K562 (cell line): Measurements from ENCODE around the gene HMCES. TPM values are rescaled to one million over a fixed set of nuclear protein-coding genes. Genes with fewer than 3 reads are reported as not detected.

Experiments used
- EGR1 ChIP-seq: fragments of 450-650 bp; conservative IDR thresholded peaks from 2 replicates; pipeline ENCODE4 v1.6.1; 2017; ENCODE audit warnings: mild to moderate bottlenecking
- GATAD2B ChIP-seq: fragments of 450-650 bp; IDR thresholded peaks from 2 replicates; pipeline ENCODE4 v1.6.1; 2017; ENCODE audit warnings: mild to moderate bottlenecking, borderline replicate concordance
- LCOR ChIP-seq: sonication (generic); formaldehyde crosslinking; IDR thresholded peaks from 2 replicates; pipeline ENCODE4 v1.8.0; 2022; ENCODE audit warnings: mild to moderate bottlenecking, missing genetic modification reagents
- MAZ ChIP-seq, 2 experiments: fragments of 450-650 bp in 1 of 2; sonication (generic) in 1 of 2; formaldehyde crosslinking; IDR thresholded peaks in 1 of 2; conservative IDR thresholded peaks in 1 of 2; 2 replicates each; pipeline versions ENCODE4 v1.4.0 to v1.5.0; 2020; ENCODE audit warnings: mild to moderate bottlenecking in 1 of 2, missing genetic modification reagents in 1 of 2
- PHF8 ChIP-seq: fragments of 200-600 bp; sonication (generic); IDR thresholded peaks from 2 replicates; pipeline ENCODE4 v1.6.1; 2012; ENCODE audit warnings: mixed run types, mild to moderate bottlenecking, inconsistent platforms, low read length, moderate library complexity, borderline replicate concordance
- RAD21 ChIP-seq, 2 experiments: fragments of 250-450 bp in 1 of 2; fragments of 450-650 bp in 1 of 2; sonication (Bioruptor Pico) in 1 of 2; formaldehyde crosslinking in 1 of 2; IDR thresholded peaks in 1 of 2; conservative IDR thresholded peaks in 1 of 2; 2 replicates each; pipeline versions ENCODE4 v1.4.0 to v1.8.0; 2020 to 2022; ENCODE audit warnings: mild to moderate bottlenecking in 2 of 2, moderate library complexity in 1 of 2
- ZBTB7A ChIP-seq: IDR thresholded peaks from 2 replicates; pipeline ENCODE4 v1.6.1; 2011; ENCODE audit warnings: low read depth, mild to moderate bottlenecking, low read length, moderate library complexity, borderline replicate concordance; ENCODE audit not compliant: control insufficient read depth
- polyA plus RNA-seq, 8 experiments: library from polyadenylated mRNA; depleted of rRNA in 4 of 8; stranded (reverse) in 5 of 8; unstranded in 3 of 8; fragments of >200 nt; fragmentation: Nextera tagmentation in 2 of 8; fragmentation: Illumina TruSeq in 1 of 8; extraction: Ambion mirVana in 2 of 8; extraction: Trizol in 1 of 8; gene quantifications; 2 replicates each; pipeline versions ENCODE4 v1.2.1 to v1.2.3, GENCODE V29; 2011 to 2014; ENCODE audit warnings: inconsistent platforms in 1 of 8, missing spikeins in 1 of 8
- total RNA-seq, 7 experiments: library from RNA; depleted of rRNA in 6 of 7; stranded (reverse); fragments of >200 nt in 6 of 7; fragmentation: Illumina TruSeq in 2 of 7; extraction: Trizol in 2 of 7; gene quantifications; 2 replicates each; pipeline versions ENCODE4 v1.2.1 to v1.2.3, GENCODE V29; 2011 to 2021; ENCODE audit warnings: low replicate concordance in 1 of 7
- TF ChIP-seq, protein P1 (sequence below): sonication (generic); formaldehyde crosslinking; IDR thresholded peaks from 2 replicates; pipeline ENCODE4 v1.8.1; 2023; ENCODE audit warnings: mild to moderate bottlenecking, missing genetic modification reagents
- TF ChIP-seq, protein P2 (sequence below), 2 experiments: IDR thresholded peaks; 2 replicates each; pipeline ENCODE4 v1.6.1; 2011; ENCODE audit warnings: borderline replicate concordance in 1 of 2, control low read depth in 1 of 2, low read depth in 1 of 2, low read length in 1 of 2, mild to moderate bottlenecking in 1 of 2, mixed read lengths in 1 of 2, moderate library complexity in 1 of 2; ENCODE audit not compliant: insufficient read depth in 1 of 2, insufficient read length in 1 of 2, poor library complexity in 1 of 2, severe bottlenecking in 1 of 2; ENCODE audit errors: extremely low read depth in 1 of 2
- TF ChIP-seq, protein P3 (sequence below): fragments of 450-650 bp; IDR thresholded peaks from 2 replicates; pipeline ENCODE4 v1.6.1; 2016; ENCODE audit warnings: mild to moderate bottlenecking, moderate library complexity

HMCES gene
- total and polyA plus RNA-seq, 9 of the 15 experiments (the other 6 are each of a cell fraction or from before 2014, with no cell fraction given) = 18.8 to 45.3 (median 24.8) TPM

DNA sequence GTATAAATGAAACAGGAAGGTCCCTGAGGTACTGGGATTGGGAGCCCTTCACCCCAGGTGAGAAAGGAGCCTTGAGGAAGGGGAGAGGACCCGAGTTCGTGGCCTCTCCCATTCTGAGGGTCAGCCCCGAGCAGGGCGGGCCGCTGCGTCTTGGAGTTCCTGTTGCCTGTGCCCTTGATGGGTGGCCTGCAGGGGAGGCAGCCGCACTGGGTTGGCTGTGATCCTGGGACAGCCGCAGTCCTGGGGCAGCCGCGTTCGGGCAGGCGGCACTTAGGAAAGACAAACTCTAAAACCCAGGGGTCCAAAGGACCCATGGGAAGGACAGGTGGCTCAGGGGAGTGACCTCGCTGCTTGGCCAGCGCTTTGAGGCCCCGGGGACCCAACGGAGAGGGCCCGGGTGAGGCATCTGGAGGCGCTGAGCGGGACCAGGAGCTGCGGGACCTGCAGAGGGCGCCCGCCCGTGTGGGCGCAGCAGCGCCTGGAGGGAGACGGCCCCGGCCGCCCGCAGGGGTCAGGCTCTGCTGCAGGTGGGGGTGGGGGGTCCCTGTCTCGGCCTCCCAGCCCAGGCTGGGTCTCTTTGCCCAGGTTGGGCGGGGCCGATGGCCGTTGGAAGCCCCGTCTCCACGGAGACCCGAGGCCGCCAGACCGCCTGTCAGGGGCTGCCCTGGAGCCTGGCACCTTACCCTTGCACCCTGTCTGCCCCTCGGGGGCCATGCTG, 65.1 kb downstream of the HMCES start (continued):
- TF ChIP-seq GATAD2B (0 out of 2 replicates have a peak, but pooled peaks have one; percentile 14), ZBTB7A (peak; percentile 91), RAD21 (CRISPR knock-in tag; conservative IDR thresholded peaks at IDR 0.05 in 1 of 2, IDR thresholded peaks at IDR 0.05 in 1 of 2) (peak; percentile 12 to 47; a peak in 2 of 4 replicates), PHF8 (peak; percentile 26; the same call in 1 of the 2 replicates), LCOR (CRISPR knock-in tag) (no peak), EGR1 (0 out of 2 replicates have a peak, but pooled peaks have one; percentile 13), MAZ (CRISPR knock-in tag; conservative IDR thresholded peaks at IDR 0.05 in 1 of 2, IDR thresholded peaks at IDR 0.05 in 1 of 2) (no peak)
- TF ChIP-seq, protein P1, sequence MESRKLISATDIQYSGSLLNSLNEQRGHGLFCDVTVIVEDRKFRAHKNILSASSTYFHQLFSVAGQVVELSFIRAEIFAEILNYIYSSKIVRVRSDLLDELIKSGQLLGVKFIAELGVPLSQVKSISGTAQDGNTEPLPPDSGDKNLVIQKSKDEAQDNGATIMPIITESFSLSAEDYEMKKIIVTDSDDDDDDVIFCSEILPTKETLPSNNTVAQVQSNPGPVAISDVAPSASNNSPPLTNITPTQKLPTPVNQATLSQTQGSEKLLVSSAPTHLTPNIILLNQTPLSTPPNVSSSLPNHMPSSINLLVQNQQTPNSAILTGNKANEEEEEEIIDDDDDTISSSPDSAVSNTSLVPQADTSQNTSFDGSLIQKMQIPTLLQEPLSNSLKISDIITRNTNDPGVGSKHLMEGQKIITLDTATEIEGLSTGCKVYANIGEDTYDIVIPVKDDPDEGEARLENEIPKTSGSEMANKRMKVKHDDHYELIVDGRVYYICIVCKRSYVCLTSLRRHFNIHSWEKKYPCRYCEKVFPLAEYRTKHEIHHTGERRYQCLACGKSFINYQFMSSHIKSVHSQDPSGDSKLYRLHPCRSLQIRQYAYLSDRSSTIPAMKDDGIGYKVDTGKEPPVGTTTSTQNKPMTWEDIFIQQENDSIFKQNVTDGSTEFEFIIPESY (CRISPR knock-in tag) = peak; percentile 98
- TF ChIP-seq, protein P2, sequence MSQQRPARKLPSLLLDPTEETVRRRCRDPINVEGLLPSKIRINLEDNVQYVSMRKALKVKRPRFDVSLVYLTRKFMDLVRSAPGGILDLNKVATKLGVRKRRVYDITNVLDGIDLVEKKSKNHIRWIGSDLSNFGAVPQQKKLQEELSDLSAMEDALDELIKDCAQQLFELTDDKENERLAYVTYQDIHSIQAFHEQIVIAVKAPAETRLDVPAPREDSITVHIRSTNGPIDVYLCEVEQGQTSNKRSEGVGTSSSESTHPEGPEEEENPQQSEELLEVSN (IDR thresholded peaks at IDR 0.05; ENCODE audit: borderline replicate concordance in 1 of 2, extremely low read depth in 1 of 2, insufficient read depth in 1 of 2, insufficient read length in 1 of 2, low read depth in 1 of 2, low read length in 1 of 2, poor library complexity in 1 of 2, severe bottlenecking in 1 of 2) = peak in 1 of 2 experiments; percentile 65
- TF ChIP-seq, protein P3, sequence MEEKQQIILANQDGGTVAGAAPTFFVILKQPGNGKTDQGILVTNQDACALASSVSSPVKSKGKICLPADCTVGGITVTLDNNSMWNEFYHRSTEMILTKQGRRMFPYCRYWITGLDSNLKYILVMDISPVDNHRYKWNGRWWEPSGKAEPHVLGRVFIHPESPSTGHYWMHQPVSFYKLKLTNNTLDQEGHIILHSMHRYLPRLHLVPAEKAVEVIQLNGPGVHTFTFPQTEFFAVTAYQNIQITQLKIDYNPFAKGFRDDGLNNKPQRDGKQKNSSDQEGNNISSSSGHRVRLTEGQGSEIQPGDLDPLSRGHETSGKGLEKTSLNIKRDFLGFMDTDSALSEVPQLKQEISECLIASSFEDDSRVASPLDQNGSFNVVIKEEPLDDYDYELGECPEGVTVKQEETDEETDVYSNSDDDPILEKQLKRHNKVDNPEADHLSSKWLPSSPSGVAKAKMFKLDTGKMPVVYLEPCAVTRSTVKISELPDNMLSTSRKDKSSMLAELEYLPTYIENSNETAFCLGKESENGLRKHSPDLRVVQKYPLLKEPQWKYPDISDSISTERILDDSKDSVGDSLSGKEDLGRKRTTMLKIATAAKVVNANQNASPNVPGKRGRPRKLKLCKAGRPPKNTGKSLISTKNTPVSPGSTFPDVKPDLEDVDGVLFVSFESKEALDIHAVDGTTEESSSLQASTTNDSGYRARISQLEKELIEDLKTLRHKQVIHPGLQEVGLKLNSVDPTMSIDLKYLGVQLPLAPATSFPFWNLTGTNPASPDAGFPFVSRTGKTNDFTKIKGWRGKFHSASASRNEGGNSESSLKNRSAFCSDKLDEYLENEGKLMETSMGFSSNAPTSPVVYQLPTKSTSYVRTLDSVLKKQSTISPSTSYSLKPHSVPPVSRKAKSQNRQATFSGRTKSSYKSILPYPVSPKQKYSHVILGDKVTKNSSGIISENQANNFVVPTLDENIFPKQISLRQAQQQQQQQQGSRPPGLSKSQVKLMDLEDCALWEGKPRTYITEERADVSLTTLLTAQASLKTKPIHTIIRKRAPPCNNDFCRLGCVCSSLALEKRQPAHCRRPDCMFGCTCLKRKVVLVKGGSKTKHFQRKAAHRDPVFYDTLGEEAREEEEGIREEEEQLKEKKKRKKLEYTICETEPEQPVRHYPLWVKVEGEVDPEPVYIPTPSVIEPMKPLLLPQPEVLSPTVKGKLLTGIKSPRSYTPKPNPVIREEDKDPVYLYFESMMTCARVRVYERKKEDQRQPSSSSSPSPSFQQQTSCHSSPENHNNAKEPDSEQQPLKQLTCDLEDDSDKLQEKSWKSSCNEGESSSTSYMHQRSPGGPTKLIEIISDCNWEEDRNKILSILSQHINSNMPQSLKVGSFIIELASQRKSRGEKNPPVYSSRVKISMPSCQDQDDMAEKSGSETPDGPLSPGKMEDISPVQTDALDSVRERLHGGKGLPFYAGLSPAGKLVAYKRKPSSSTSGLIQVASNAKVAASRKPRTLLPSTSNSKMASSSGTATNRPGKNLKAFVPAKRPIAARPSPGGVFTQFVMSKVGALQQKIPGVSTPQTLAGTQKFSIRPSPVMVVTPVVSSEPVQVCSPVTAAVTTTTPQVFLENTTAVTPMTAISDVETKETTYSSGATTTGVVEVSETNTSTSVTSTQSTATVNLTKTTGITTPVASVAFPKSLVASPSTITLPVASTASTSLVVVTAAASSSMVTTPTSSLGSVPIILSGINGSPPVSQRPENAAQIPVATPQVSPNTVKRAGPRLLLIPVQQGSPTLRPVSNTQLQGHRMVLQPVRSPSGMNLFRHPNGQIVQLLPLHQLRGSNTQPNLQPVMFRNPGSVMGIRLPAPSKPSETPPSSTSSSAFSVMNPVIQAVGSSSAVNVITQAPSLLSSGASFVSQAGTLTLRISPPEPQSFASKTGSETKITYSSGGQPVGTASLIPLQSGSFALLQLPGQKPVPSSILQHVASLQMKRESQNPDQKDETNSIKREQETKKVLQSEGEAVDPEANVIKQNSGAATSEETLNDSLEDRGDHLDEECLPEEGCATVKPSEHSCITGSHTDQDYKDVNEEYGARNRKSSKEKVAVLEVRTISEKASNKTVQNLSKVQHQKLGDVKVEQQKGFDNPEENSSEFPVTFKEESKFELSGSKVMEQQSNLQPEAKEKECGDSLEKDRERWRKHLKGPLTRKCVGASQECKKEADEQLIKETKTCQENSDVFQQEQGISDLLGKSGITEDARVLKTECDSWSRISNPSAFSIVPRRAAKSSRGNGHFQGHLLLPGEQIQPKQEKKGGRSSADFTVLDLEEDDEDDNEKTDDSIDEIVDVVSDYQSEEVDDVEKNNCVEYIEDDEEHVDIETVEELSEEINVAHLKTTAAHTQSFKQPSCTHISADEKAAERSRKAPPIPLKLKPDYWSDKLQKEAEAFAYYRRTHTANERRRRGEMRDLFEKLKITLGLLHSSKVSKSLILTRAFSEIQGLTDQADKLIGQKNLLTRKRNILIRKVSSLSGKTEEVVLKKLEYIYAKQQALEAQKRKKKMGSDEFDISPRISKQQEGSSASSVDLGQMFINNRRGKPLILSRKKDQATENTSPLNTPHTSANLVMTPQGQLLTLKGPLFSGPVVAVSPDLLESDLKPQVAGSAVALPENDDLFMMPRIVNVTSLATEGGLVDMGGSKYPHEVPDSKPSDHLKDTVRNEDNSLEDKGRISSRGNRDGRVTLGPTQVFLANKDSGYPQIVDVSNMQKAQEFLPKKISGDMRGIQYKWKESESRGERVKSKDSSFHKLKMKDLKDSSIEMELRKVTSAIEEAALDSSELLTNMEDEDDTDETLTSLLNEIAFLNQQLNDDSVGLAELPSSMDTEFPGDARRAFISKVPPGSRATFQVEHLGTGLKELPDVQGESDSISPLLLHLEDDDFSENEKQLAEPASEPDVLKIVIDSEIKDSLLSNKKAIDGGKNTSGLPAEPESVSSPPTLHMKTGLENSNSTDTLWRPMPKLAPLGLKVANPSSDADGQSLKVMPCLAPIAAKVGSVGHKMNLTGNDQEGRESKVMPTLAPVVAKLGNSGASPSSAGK = peak; percentile 30; the same call in 1 of the 2 replicates
